ENCODE measurements around the gene PHLPP1.
"Not testable (repeated sequence)": the region's sequence is repeated elsewhere in the genome, so short reads cannot be mapped to it uniquely, and the experiment has no call there.

PHLPP1 gene

GRCh38 chr18:62715436-62715758, at the start of gene PHLPP1:
PHLPP1 (plus strand) TSS chr18:62715541; CDS start chr18:62715684, 143 bp downstream.
- DNase-seq (ENCODE audit: low read depth): no peak

DNA sequence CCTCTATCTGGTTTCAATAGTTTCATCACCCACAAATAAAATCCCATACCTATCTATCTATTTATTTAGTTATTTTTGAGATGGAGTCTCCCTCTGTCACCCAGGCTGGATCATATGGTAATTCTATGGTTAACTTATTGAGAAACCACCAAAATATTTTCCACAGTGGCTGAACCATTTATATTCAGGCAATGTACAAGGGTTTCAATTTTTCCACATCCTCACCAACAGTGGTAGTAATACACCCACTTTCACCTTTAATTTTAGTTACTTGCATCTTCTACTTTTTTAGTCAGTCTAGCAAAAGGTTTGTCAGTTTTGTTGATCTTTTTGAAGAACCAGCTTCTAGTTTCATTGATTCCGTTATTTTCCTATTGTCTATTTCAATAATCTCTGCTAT, 46.1 kb upstream of the PHLPP1 start:
- DNase-seq (ENCODE audit: low read depth): no peak

DNA sequence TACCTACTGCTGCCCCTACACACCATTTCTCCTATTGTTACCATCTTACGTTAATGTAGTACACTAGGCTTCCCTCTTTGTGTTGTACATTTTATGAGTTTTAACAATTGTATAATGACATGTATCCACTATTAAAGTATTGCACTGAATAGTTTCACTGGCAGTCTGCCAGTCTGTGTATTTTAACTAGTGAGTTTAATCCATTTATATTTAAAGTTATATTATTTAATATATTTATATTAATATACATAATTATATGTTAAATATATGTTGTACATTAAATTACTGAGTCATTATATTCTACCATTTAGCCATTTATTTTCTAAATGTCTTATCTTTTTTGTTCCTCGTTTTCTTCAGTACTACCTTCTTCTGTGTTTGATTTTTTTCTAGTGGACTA, 44.8 kb upstream of the PHLPP1 start:
- no peak for DNase-seq (ENCODE audit: low read depth)

- no peak for DNase-seq (ENCODE audit: low read depth)
Measured at GRCh38 chr18:62672600-62672999, 42.7 kb upstream of the PHLPP1 start.

DNA sequence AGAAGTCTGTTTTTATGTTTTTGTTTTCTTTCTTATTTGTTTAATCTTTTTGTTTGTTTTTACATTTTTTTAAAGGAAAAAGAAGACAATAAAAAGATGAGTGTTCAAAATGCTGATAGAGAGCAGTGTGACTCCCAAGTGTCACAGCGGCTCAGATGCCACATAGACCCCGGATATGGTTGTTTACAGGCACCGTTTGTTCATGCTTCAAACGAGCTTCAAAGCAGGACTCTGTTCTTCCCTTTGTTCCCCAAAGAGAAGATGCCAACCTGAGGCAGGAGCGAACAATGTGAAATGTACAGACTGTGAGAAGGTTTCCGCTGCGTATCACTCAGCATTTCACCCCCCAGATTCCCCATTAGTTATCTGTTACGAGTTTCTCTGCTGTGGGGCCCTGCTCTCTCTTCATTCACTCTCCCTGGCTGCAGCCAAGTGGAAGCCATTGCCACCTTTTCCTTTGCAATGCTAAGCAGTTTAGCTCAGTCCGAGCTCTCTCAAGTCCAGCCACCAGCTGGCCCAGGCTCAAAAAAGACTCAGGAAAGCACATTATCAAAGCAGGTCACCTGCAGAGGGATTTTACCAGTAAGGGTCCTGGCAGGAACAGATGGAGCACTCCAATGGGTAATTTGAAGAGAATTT, 36.4 kb upstream of the PHLPP1 start:
- no peak for DNase-seq (ENCODE audit: low read depth)

GRCh38 chr18:62682371-62682770, 33.0 kb upstream of the PHLPP1 start:
- DNase-seq (ENCODE audit: low read depth): no peak

DNA sequence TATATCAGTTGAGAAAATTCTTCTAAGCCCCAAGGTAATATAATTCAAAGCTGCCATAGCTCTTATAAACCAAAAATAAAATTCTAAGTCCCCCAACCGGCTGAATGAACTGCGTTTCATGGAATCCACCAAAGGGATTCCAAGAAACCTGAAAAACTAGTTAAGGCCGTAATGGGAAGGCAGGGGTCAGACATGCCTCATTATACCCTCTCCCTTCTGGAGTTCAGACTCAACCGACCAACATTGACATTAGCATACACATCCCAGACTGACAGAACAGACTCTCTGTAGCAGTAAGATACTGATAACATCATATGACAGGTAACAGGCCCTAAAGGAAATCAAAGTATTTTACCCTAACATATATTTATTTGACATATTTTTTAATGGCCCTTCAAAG, 31.4 kb upstream of the PHLPP1 start:
- no peak for DNase-seq (ENCODE audit: low read depth)

GRCh38 chr18:62688743-62689317, 26.5 kb upstream of the PHLPP1 start:
- DNase-seq (ENCODE audit: low read depth): no peak

DNA sequence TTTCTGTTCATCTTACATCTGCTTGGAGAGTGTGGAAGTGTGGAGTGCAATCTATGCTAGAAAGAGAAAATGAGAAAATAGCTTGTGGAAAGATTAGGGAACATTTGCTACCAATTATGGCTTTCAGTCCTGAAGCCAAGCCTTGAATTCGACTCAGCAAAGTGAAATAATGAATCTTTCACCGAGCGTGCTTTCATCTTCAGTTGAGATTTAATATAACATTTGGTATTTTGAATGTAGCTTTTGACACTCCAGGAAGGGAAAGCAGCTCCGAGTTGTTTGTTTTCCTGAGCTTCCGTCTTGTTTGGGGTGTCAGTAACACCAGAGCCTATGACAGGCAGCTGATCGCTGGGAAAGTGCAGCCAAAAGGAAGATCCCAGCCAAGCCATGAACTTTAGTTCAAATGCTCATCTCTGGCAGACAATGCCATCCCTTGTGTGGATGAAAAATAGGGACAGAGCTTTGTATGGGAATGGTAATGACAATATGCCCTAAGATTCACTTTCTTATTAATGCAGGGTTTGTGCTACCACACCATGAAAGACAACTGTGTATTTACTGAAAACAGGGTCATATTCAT, 25.0 kb upstream of the PHLPP1 start:
- no peak for DNase-seq (ENCODE audit: low read depth)

- no peak for DNase-seq (ENCODE audit: low read depth)
Measured at GRCh38 chr18:62693659-62694058, 21.7 kb upstream of the PHLPP1 start.

DNA sequence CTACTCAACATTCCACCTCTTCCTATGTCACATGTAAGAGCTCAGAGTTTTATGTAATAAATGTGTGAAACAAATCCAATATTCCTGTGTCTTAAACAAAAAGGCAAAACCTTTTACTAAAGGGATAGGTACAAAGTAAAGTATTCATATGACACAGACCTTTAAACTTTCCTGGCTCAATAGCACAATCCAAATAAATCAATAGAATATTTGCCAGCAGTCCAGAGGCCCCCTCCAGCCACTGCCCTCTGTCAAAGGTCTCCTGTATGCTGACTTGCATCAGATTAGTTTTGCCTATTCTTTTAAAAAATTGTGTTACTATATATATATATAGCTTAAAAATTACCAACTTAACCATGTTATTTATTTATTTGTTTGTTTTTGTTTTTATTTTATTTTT, 17.7 kb upstream of the PHLPP1 start:
- no peak for DNase-seq (ENCODE audit: low read depth)

- no peak for DNase-seq (ENCODE audit: low read depth)
Measured at GRCh38 chr18:62702259-62702658, 13.1 kb upstream of the PHLPP1 start.

- DNase-seq (ENCODE audit: low read depth): not testable (repeated sequence)
Measured at GRCh38 chr18:62706879-62707278, 8.5 kb upstream of the PHLPP1 start.

DNA sequence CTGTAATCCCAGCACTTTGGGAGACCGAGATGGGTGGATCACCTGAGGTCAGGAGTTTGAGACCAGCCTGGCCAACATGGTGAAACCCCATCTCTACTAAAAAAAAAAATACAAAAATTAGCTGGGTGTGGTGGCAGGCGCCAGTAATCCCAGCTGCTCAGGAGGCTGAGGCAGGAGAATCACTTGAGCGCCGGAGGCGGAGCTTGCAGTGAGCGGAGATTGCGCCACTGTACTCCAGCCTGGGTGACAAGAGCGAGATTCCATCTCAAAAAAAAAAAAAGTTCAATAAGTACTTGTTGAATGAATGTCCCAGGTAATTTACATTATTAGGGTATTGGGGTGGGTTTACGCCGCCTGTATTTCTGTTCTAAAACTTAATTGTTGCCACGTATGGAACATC, 5.4 kb upstream of the PHLPP1 start:
- DNase-seq (ENCODE audit: low read depth): not testable (repeated sequence)

- no peak for DNase-seq (ENCODE audit: low read depth)
Measured at GRCh38 chr18:62710417-62710816, 4.9 kb upstream of the PHLPP1 start.

- DNase-seq (ENCODE audit: low read depth): no peak
Measured at GRCh38 chr18:62711781-62712180, 3.6 kb upstream of the PHLPP1 start.

GRCh38 chr18:62713651-62714247, 1.6 kb upstream of the PHLPP1 start:
- DNase-seq (ENCODE audit: low read depth): no peak

DNA sequence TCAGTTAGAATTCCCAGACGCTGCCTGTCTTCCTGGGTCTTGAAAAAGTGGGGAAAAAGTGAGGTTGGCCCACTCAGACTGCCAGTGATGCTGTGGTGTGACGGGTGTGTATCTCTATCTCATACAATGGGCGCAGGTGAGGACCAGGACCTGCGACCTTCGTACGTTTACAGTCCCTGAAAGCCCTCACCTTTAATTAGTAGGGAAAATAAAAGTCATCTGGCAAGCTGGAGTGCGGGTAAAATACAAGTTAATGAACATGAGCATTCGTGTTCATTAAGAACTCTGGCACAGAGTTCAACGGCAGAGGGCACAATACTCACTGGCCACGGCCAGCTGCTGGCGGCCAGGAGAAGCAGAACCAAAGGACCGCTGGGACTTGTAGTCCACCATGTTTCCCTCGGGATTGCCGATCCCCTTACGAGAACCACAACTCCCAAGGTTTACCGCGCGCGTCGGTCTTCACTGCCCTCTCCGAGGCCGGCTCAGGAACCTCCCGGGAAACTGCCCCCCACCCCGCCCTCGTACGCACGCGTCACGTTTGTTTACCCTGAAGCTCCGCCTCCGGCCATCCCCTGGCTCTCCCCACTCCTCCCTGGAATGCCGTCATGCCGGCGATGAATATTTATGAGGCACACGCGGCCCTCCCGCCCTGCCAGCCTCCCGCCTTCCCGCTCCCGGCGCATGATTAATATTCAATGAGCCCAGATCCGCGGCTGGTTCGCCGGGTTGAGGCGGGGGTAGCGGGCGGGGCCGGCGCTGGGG, 488 bp upstream of the PHLPP1 start:
- DNase-seq (ENCODE audit: low read depth): peak; percentile 89

- peak; percentile 28 for DNase-seq (ENCODE audit: low read depth)
Measured at GRCh38 chr18:62715759-62716615, 646 bp downstream of the PHLPP1 start.

DNA sequence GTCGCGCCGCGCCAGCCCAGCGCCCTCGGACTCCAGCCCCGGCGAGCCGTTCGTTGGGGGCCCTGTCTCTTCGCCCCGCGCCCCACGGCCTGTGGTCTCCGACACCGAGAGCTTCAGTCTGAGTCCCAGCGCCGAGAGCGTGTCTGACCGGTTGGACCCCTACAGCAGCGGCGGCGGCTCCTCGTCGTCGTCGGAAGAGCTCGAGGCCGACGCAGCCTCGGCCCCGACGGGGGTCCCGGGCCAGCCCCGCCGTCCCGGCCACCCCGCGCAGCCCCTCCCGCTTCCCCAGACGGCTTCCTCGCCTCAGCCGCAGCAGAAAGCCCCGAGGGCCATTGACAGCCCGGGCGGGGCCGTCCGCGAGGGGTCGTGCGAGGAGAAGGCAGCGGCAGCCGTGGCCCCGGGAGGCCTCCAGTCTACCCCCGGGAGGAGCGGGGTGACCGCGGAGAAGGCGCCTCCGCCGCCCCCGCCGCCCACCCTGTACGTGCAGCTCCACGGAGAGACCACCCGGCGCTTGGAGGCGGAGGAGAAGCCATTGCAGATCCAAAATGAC, 1.4 kb downstream of the PHLPP1 start:
- DNase-seq (ENCODE audit: low read depth): peak; percentile 9

- DNase-seq (ENCODE audit: low read depth): peak; percentile 21
Measured at GRCh38 chr18:62717169-62717924, 2.0 kb downstream of the PHLPP1 start.
